VCaP (cell line): ENCODE results near the gene BMI1.
A peak's percentile ranks its signal among the peaks of the same experiment; 100 is the strongest.

Experiments
- H3K27ac ChIP-seq: fragments of 450-650 bp; 2 replicates; pipeline ENCODE4 v1.5.1; 2017
- CTCF ChIP-seq: fragments of 450-650 bp; conservative IDR thresholded peaks from 2 replicates; pipeline ENCODE4 v1.5.1; 2017; ENCODE audit warnings: mild to moderate bottlenecking, moderate library complexity

The BMI1 gene

GRCh38 chr10:22325272-22326144, 4.6 kb downstream of the BMI1 start:
- H3K27ac ChIP-seq: peak overlapping the region; percentile 58

GRCh38 chr10:22326145-22326702, 5.3 kb downstream of the BMI1 start:
- TF ChIP-seq CTCF: no peak
- peak overlapping the region; percentile 58 for H3K27ac ChIP-seq

More at GRCh38 chr10:22325272-22326144, 4.6 kb downstream of the BMI1 start:
- no peak for TF ChIP-seq CTCF

- TF ChIP-seq CTCF: no peak
- H3K27ac ChIP-seq: no peak overlapping the region
Observed at GRCh38 chr10:22329150-22329549, 8.3 kb downstream of the BMI1 start.

GRCh38 chr10:22332116-22332692, 11.3 kb downstream of the BMI1 start:
- TF ChIP-seq CTCF: no peak
- H3K27ac ChIP-seq: no peak overlapping the region

GRCh38 chr10:22333167-22333974, 12.5 kb downstream of the BMI1 start:
- H3K27ac ChIP-seq: no peak overlapping the region
- no peak for TF ChIP-seq CTCF

- H3K27ac ChIP-seq: no peak overlapping the region
Observed at GRCh38 chr10:22333975-22334282, 13.0 kb downstream of the BMI1 start.

More at GRCh38 chr10:22333975-22334282, 13.0 kb downstream of the BMI1 start:
- no peak for TF ChIP-seq CTCF
